ENCODE measurements around the gene TTC12. TPM values are rescaled to one million over a fixed set of nuclear protein-coding genes. Genes with fewer than 3 reads are reported as not detected.

TTC12 gene
- total RNA-seq, 1 experiment from 2014 or later: 19.4 TPM

GRCh38 chr11:113319085-113319484, 4.7 kb downstream of the TTC12 start:
- no peak for DNase-seq
- peaks cover under 1% of the 10 kb centered on the region; the same call in 1 of the 2 replicates for H3K4me1 ChIP-seq
- H3K4me3 ChIP-seq (ENCODE audit: low read depth, low read length): no peak overlapping the region
- no TSS peak for BruUV-seq (replicated peaks)
- Mint-ChIP-seq H3K27me3 (ENCODE audit: insufficient read depth, unreplicated experiment) (no peaks in the 10 kb centered on the region), H3K27ac (ENCODE audit: unreplicated experiment) (no peak overlapping the region), H3K9me3 (ENCODE audit: unreplicated experiment) (no peaks in the 10 kb centered on the region), H3K4me1 (ENCODE audit: low read depth, unreplicated experiment) (no peaks in the 10 kb centered on the region), H3K36me3 (ENCODE audit: insufficient read depth, unreplicated experiment) (no peaks in the 10 kb centered on the region), H3K4me3 (ENCODE audit: unreplicated experiment) (no peak overlapping the region)
- no peaks in the 10 kb centered on the region for H3K36me3 ChIP-seq (ENCODE audit: control insufficient read depth, insufficient read depth, low read length)
- CTCF ChIA-PET: no interaction called here
- no peaks in the 10 kb centered on the region for H3K27me3 ChIP-seq (replicated peaks; ENCODE audit: control insufficient read depth, insufficient read depth, low read length)
- intact Hi-C loops (cut with micrococcal nuclease; ENCODE audit: unreplicated experiment): no loop called here
- no peak for TF ChIP-seq CTCF (IDR thresholded peaks at IDR 0.05; ENCODE audit: insufficient read depth in 1 of 2, low read depth in 1 of 2, low read length in 1 of 2, severe bottlenecking in 1 of 2, unreplicated experiment in 1 of 2)
- H3K9me3 ChIP-seq: no peaks in the 10 kb centered on the region
- POLR2A ChIA-PET: no interaction called here

DNA sequence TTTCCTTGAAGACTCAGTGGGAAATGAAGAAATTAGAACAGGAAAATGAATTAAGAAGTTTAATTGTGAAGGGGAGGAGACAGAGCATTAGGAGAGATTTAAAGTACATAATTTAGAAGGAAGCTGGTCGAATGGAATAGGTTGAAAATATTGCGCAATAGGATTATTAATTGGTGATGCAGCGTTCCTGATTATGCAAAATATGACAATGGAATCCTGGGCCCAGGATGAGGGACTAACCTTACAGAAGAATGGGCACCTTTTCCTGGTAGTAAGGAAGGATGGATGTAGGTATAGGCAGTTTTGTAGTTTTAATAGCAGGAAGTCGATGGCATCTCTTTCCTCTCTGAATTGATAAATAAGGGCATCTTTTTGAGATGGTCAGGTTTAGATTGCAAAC, 7.8 kb downstream of the TTC12 start:
- intact Hi-C loops (cut with micrococcal nuclease; ENCODE audit: unreplicated experiment): no loop called here
- Histone ChIP-seq H3K9me3 (no peaks in the 10 kb centered on the region), H3K36me3 (ENCODE audit: control insufficient read depth, insufficient read depth, low read length) (no peaks in the 10 kb centered on the region), H3K4me3 (ENCODE audit: low read depth, low read length) (no peak overlapping the region), H3K4me1 (no peaks in the 10 kb centered on the region), H3K27me3 (replicated peaks; ENCODE audit: control insufficient read depth, insufficient read depth, low read length) (no peaks in the 10 kb centered on the region)
- Mint-ChIP-seq H3K4me1 (ENCODE audit: low read depth, unreplicated experiment) (no peaks in the 10 kb centered on the region), H3K9me3 (ENCODE audit: unreplicated experiment) (no peaks in the 10 kb centered on the region), H3K27me3 (ENCODE audit: insufficient read depth, unreplicated experiment) (no peaks in the 10 kb centered on the region), H3K4me3 (ENCODE audit: unreplicated experiment) (no peak overlapping the region), H3K27ac (ENCODE audit: unreplicated experiment) (no peak overlapping the region), H3K36me3 (ENCODE audit: insufficient read depth, unreplicated experiment) (no peaks in the 10 kb centered on the region)
- ChIA-PET POLR2A (no interaction called here), CTCF (no interaction called here)
- TF ChIP-seq CTCF (IDR thresholded peaks at IDR 0.05; ENCODE audit: insufficient read depth in 1 of 2, low read depth in 1 of 2, low read length in 1 of 2, severe bottlenecking in 1 of 2, unreplicated experiment in 1 of 2): no peak
- DNase-seq: no peak
- no TSS peak for BruUV-seq (replicated peaks)

DNA sequence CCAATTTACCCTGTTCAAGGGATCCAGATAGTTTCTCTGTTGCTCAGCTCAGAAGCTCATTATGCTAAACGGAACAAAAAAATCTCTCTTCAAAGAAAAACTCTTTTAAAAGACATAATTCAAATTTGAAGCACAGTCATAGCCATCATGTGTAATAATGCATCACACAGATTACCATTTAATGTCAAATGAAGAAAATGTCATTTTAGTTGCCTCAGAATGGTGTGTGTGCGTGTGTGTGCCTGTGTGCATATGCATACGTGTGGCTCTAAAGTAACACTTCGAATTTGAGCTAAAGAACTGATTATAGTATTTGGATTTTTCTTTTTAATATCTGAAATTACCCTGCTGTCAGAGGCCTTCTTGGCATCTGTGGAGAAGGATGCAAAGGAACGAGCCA, 9.9 kb downstream of the TTC12 start:
- Mint-ChIP-seq H3K4me1 (ENCODE audit: low read depth, unreplicated experiment) (no peaks in the 10 kb centered on the region), H3K27ac (ENCODE audit: unreplicated experiment) (no peak overlapping the region), H3K9me3 (ENCODE audit: unreplicated experiment) (no peaks in the 10 kb centered on the region), H3K36me3 (ENCODE audit: insufficient read depth, unreplicated experiment) (no peaks in the 10 kb centered on the region), H3K4me3 (ENCODE audit: unreplicated experiment) (no peak overlapping the region), H3K27me3 (ENCODE audit: insufficient read depth, unreplicated experiment) (no peaks in the 10 kb centered on the region)
- Histone ChIP-seq H3K27me3 (replicated peaks; ENCODE audit: control insufficient read depth, insufficient read depth, low read length) (no peaks in the 10 kb centered on the region), H3K36me3 (ENCODE audit: control insufficient read depth, insufficient read depth, low read length) (no peaks in the 10 kb centered on the region), H3K4me3 (ENCODE audit: low read depth, low read length) (no peak overlapping the region), H3K9me3 (no peaks in the 10 kb centered on the region), H3K4me1 (no peaks in the 10 kb centered on the region)
- ChIA-PET CTCF (no interaction called here), POLR2A (interaction anchor here (0.6 kb wide), 1 partner anchor 9 kb away, joined by 3 read pairs; no protein-coding TSS in a partner anchor)
- no TSS peak for BruUV-seq (replicated peaks)
- DNase-seq: no peak
- TF ChIP-seq CTCF (IDR thresholded peaks at IDR 0.05; ENCODE audit: insufficient read depth in 1 of 2, low read depth in 1 of 2, low read length in 1 of 2, severe bottlenecking in 1 of 2, unreplicated experiment in 1 of 2): no peak
- intact Hi-C loops (cut with micrococcal nuclease; ENCODE audit: unreplicated experiment): no loop called here
